Pulmonary artery endothelial cell (primary cell): Measurements from ENCODE around the gene RHOU. TPM values are rescaled to one million over a fixed set of nuclear protein-coding genes. Genes with fewer than 3 reads are reported as not detected.

Source experiments
- DNase-seq: peaks from one replicate; pipeline ENCODE4 v3.0.0-alpha.2; 2011; ENCODE audit warnings: low read depth, low spot score
- total RNA-seq: library from RNA; depleted of rRNA; stranded (reverse); fragments of >200 nt; gene quantifications from 2 replicates; pipeline ENCODE4 v1.2.3, GENCODE V29; 2014

The RHOU gene
- total RNA-seq, 1 donor from 2014 or later, result 0.79 TPM

DNA sequence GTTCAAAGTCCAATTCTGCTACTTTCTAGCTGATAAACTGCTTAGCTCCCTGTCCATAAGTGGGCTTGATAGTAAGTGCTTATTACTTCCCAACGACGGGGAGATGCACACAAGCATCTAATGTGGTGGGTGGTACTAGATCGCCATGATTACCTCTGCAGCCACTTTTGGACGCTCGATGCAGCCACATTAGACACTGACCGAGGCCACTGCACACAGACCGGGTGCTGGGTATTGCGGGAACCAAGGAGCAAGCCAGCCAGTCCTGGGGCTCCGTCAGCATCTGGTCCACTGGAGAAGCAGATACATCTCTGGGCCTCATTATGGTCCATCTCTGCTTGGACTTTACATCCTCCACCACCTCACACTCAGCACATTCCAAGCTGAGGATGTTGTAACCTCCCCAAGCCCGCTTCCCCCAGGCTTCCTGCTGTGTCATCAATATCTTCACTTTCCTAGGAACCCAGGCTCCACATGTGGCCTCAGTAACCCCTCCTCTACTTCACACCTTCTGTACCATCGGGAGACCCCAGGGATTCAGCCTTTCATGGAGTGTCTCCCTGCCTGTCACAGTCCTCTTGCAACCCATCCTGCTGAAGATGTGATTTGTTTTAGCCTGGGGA is 48.2 kb downstream of the RHOU start:
- DNase-seq, result no peak

GRCh38 chr1:228784181-228784580 is 48.9 kb downstream of the RHOU start:
- no peak for DNase-seq

GRCh38 chr1:228785366-228786330 is 50.4 kb downstream of the RHOU start:
- no peak for DNase-seq

GRCh38 chr1:228786361-228787129 is 51.3 kb downstream of the RHOU start:
- no peak for DNase-seq

DNA sequence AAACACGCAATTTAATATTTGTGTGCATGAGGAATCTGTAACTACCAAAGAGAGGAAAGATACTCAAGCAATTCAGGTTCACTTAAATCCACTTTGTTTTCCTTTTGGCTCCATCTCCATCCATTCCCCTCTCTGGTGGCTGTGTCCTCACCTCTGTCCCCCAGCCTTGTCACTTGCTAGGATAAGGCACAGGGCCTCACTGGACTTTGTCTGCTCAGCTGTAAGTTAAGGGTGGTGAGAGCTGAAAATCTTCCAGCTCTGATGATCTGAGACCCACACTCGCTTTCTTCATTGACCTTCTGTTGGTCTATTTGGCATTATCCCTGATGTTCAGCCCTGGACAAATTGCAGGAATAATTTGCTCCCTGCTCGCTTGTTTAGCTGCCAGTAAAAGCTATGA is 56.5 kb downstream of the RHOU start:
- DNase-seq, result no peak

DNA sequence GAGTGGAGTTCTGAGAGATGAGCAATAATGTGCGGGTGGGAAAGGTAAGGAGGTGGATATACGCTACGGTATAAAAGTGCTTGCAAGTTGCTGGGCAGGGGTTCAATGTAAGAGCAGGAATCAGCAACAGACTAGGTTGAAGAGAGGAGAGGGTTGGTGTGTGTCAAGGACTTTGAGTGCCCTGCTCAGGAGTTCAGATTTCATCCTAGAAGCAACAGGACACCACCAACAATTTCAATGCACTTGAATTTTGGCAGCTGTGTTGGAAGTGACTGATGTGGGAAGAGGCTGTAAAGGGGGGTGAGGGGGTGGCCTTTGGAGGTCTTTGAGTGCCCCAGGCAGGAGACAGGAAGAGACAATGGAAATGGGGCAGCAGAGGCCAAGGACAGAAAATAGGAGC is 57.3 kb downstream of the RHOU start:
- DNase-seq, result no peak

DNA sequence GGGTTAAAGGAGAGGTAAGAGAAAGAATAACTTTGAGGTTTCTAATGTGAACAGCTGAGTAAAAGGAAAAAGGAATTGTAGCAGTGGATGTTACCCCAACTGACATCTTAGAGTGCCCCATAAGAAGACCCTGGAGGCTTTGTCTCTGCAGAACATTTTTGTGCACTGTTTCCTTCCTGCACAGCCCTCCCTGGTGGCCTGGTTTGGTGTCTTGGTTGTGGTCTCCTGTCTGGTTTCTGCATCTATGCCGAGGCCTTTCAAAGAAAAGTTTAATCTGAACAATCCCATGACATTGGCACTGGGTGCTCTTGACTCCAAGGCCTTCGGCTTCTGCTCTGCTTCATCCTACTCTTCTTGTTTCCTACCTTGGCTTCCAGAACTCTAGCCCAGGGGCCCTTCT is 57.8 kb downstream of the RHOU start:
- DNase-seq, result no peak

GRCh38 chr1:228794173-228794572 is 58.9 kb downstream of the RHOU start:
- DNase-seq, result no peak

DNA sequence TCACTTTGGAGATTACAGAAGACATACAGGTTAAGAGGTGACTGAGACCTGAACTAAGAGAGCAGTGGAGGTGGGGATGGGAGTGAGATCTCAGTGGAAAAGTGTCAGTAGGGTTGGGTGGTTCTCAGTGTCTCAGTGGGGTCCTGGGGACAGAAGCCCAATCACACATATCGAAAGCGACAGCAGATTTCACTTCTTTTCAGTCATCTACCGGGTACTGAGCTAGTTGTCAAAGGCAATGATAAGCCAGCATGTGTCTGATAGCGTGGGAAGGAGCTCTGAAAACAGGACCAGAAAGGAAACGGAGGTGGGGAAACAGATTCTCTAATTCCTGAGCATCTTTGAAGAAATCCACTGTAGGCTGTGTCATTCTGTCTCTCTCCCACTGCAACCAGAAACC is 59.5 kb downstream of the RHOU start:
- DNase-seq, result no peak

DNA sequence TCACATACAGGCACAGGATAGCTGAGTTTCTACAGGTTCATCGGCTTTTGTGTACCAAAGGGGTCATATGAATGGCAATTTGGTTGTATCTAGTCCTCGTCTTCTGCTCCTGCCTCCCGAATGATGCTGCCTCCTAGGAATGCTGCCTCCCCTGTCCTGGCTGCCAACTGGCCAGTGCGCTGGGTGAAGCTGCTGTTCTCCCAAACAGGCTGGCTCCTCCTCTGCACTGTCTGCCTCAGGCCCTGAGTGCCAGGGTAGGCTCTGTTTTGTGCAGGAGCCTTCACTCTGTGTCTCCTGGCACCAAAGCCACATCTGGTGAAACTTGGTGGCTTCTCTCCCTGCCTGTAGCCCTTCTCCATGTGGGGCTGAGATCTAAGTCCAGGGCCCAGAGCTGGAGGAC is 60.3 kb downstream of the RHOU start:
- no peak for DNase-seq

Other genes with a start within 250 kb of the RHOU start
- 39.4 and 42.7 TPM in 2 replicates for gene RNF187, start 248.1 kb upstream of the RHOU start, total RNA-seq